Vagina (tissue), 2 donors: ENCODE data around the gene INSC.

Source experiments
- POLR2A ChIP-seq, 2 donors: fragments of 450-650 bp; IDR thresholded peaks; one replicate each; pipeline ENCODE4 v1.6.1; 2017; ENCODE audit warnings: antibody characterized with exemption in 2 of 2, mild to moderate bottlenecking in 2 of 2, moderate library complexity in 2 of 2
- TF ChIP-seq, protein P1 (sequence below), 3 experiments: fragments of 450-650 bp in 2 of 3; fragments of 200-600 bp in 1 of 3; sonication (generic) in 1 of 3; IDR thresholded peaks; one replicate each; pipeline ENCODE4 v1.5.1; 2017 to 2019; ENCODE audit warnings: antibody characterized with exemption in 3 of 3, mild to moderate bottlenecking in 2 of 3, moderate library complexity in 2 of 3

DNA sequence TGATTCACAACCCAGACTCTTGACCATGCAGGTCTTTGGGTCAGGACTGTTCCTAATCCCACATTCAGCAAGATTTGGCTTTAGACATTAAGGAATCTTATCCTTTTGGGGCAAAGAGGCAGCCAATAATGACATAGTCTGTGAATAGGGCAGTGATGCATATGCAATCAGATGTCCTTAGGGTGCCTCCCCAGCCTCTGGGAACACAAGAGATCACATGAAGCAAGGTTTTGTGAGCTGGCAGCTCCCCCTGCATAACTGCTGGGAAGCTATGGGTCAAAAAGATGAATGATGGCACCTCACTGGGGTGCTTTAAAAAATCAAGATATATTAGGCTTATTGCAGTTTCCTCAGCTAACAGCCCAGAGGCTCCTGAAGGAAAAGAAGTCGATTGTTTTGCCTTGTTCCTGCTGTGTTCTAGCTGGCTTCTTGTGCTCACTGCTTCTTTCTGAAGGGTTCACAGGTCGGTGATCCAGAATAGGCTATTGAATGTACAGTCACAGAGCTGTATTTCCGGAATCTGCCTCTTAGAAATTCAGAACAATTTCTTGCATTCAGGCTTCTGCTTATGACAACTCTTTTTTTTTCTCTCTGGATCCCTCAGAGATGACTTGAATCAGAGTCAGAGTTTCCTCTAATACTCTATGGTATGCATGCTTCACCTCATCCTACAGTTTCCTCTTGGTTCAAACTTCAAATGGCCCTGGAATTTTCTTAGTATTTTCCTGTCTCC lies 31.7 kb downstream of the INSC start:
- TF ChIP-seq, protein P1, sequence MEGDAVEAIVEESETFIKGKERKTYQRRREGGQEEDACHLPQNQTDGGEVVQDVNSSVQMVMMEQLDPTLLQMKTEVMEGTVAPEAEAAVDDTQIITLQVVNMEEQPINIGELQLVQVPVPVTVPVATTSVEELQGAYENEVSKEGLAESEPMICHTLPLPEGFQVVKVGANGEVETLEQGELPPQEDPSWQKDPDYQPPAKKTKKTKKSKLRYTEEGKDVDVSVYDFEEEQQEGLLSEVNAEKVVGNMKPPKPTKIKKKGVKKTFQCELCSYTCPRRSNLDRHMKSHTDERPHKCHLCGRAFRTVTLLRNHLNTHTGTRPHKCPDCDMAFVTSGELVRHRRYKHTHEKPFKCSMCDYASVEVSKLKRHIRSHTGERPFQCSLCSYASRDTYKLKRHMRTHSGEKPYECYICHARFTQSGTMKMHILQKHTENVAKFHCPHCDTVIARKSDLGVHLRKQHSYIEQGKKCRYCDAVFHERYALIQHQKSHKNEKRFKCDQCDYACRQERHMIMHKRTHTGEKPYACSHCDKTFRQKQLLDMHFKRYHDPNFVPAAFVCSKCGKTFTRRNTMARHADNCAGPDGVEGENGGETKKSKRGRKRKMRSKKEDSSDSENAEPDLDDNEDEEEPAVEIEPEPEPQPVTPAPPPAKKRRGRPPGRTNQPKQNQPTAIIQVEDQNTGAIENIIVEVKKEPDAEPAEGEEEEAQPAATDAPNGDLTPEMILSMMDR (IDR thresholded peaks at IDR 0.05), result no peak
- no peak for TF ChIP-seq POLR2A (IDR thresholded peaks at IDR 0.05)
